Measurements from ENCODE around the gene EAF2. TPM values are rescaled to one million over a fixed set of nuclear protein-coding genes. Genes with fewer than 3 reads are reported as not detected.

EAF2 gene
- total RNA-seq (13.9 TPM), polyA plus RNA-seq (ENCODE audit: insufficient read depth, low read depth, low replicate concordance) (43.6 TPM)
- long read RNA-seq, donor 1, partial matches to known transcripts = 0 of 2 reads
- long read RNA-seq, donor 1, other reads (novel, unspliced or antisense) = 0 of 2 reads
- long read RNA-seq, donor 2, partial matches to known transcripts = 0 of 4 reads
- long read RNA-seq, donor 2, other reads (novel, unspliced or antisense) = 0 of 4 reads
- long read RNA-seq, donor 3, partial matches to known transcripts = 0 of 8 reads
- long read RNA-seq, donor 3, other reads (novel, unspliced or antisense) = 0 of 8 reads
- long read RNA-seq, donor 4, partial matches to known transcripts = 0 of 5 reads
- long read RNA-seq, donor 4, other reads (novel, unspliced or antisense) = 0 of 5 reads
- long read RNA-seq, donor 5 = 0 reads
- long read RNA-seq, donor 6, partial matches to known transcripts = 5 of 9 reads
- long read RNA-seq, donor 6, other reads (novel, unspliced or antisense) = 0 of 9 reads
- long read RNA-seq, donor 7, partial matches to known transcripts = 0 of 4 reads
- long read RNA-seq, donor 7, other reads (novel, unspliced or antisense) = 0 of 4 reads
- long read RNA-seq, donor 8, partial matches to known transcripts = 0 of 2 reads
- long read RNA-seq, donor 8, other reads (novel, unspliced or antisense) = 0 of 2 reads
- long read RNA-seq, donor 9, partial matches to known transcripts = 0 of 2 reads
- long read RNA-seq, donor 9, other reads (novel, unspliced or antisense) = 0 of 2 reads
- long read RNA-seq, donor 10, partial matches to known transcripts = 0 of 4 reads
- long read RNA-seq, donor 10, other reads (novel, unspliced or antisense) = 0 of 4 reads

GRCh38 chr3:121834671-121835464 is at the start of gene EAF2, which contains the start of gene IQCB1:
EAF2 (plus strand) TSS chr3:121835209; CDS start chr3:121835286, 77 bp downstream.
IQCB1 (minus strand) TSS chr3:121835060; CDS start chr3:121828960, 6,100 bp downstream.
- Histone ChIP-seq H3K4me3 (ENCODE audit: low read length in 3 of 3) (peak within 1 kb of the TSS; percentile 89 to 93 (median 91)), H3K9me3 (ENCODE audit: control insufficient read depth in 2 of 3, insufficient read depth in 1 of 3, low read length in 3 of 3) (no peaks in the 10 kb centered on the region), H3K9ac (ENCODE audit: low read length in 3 of 3) (peak within 1 kb of the TSS; percentile 66 to 95 (median 78)), H3K36me3 (ENCODE audit: control insufficient read depth in 2 of 3, insufficient read depth in 3 of 3, low read length in 3 of 3) (no peaks in the 10 kb centered on the region), H3K27ac (ENCODE audit: low read depth in 2 of 2, low read length in 2 of 2) (peak within 1 kb of the TSS; percentile 6 to 36), H3K27me3 (ENCODE audit: control insufficient read depth, insufficient read depth, low read length) (no peaks in the 10 kb centered on the region), H3K4me1 (ENCODE audit: control insufficient read depth in 2 of 3, insufficient read depth in 2 of 3, low read depth in 1 of 3, low read length in 3 of 3) (peaks cover 2 to 5% (median 4%) of the 10 kb centered on the region in 3 donors)
- TF ChIP-seq CTCF (IDR thresholded peaks at IDR 0.05; ENCODE audit: borderline replicate concordance, extremely low read depth, insufficient read depth) = no peak
- DNase-seq (peak; percentile 97 to 98 (median 98)), FAIRE-seq (peak; percentile 95)
- intact Hi-C loops (cut with DNase I) = no loop called here

- H3K9me3 ChIP-seq (ENCODE audit: control insufficient read depth in 2 of 3, insufficient read depth in 1 of 3, low read length in 3 of 3) = no peaks in the 10 kb centered on the region
- H3K4me1 ChIP-seq (ENCODE audit: control insufficient read depth in 2 of 3, insufficient read depth in 2 of 3, low read depth in 1 of 3, low read length in 3 of 3) = no peaks in the 10 kb centered on the region
- no peak overlapping the region for H3K27ac ChIP-seq (ENCODE audit: low read depth in 2 of 2, low read length in 2 of 2)
- FAIRE-seq = no peak
- H3K9ac ChIP-seq (ENCODE audit: low read length in 3 of 3) = no peak overlapping the region
- intact Hi-C loops (cut with DNase I) = no loop called here
- no peak for DNase-seq
- H3K36me3 ChIP-seq (ENCODE audit: control insufficient read depth in 2 of 3, insufficient read depth in 3 of 3, low read length in 3 of 3) = peaks cover under 1 to 6% (median 5%) of the 10 kb centered on the region in 3 donors
- H3K4me3 ChIP-seq (ENCODE audit: low read length in 3 of 3) = no peak overlapping the region
- H3K27me3 ChIP-seq (ENCODE audit: control insufficient read depth, insufficient read depth, low read length) = no peaks in the 10 kb centered on the region
- TF ChIP-seq CTCF (IDR thresholded peaks at IDR 0.05; ENCODE audit: borderline replicate concordance, extremely low read depth, insufficient read depth) = no peak
Measured at GRCh38 chr3:121786485-121786884, 48.5 kb upstream of the EAF2 start.

GRCh38 chr3:121793078-121793477 is 41.9 kb upstream of the EAF2 start:
- FAIRE-seq (no peak), DNase-seq (no peak)
- H3K9ac ChIP-seq (ENCODE audit: low read length in 3 of 3) = no peak overlapping the region
- no peak overlapping the region for H3K27ac ChIP-seq (ENCODE audit: low read depth in 2 of 2, low read length in 2 of 2)
- peaks cover 3 to 5% (median 5%) of the 10 kb centered on the region in 3 donors for H3K36me3 ChIP-seq (ENCODE audit: control insufficient read depth in 2 of 3, insufficient read depth in 3 of 3, low read length in 3 of 3)
- H3K27me3 ChIP-seq (ENCODE audit: control insufficient read depth, insufficient read depth, low read length) = no peaks in the 10 kb centered on the region
- H3K4me1 ChIP-seq (ENCODE audit: control insufficient read depth in 2 of 3, insufficient read depth in 2 of 3, low read depth in 1 of 3, low read length in 3 of 3) = no peaks in the 10 kb centered on the region
- H3K9me3 ChIP-seq (ENCODE audit: control insufficient read depth in 2 of 3, insufficient read depth in 1 of 3, low read length in 3 of 3) = no peaks in the 10 kb centered on the region
- TF ChIP-seq CTCF (IDR thresholded peaks at IDR 0.05; ENCODE audit: borderline replicate concordance, extremely low read depth, insufficient read depth) = no peak
- intact Hi-C loops (cut with DNase I) = no loop called here
- no peak overlapping the region for H3K4me3 ChIP-seq (ENCODE audit: low read length in 3 of 3)

Measured in kidney (tissue), 22 donors.